GM19193 (cell line): Measurements from ENCODE around the gene ALK.

ENCODE experiments used
- POLR2A ChIP-seq: IDR thresholded peaks from 4 replicates; pipeline ENCODE4 v1.6.1; 2011; ENCODE audit not compliant: insufficient read depth, insufficient read length; ENCODE audit errors: extremely low read depth

The ALK gene

DNA sequence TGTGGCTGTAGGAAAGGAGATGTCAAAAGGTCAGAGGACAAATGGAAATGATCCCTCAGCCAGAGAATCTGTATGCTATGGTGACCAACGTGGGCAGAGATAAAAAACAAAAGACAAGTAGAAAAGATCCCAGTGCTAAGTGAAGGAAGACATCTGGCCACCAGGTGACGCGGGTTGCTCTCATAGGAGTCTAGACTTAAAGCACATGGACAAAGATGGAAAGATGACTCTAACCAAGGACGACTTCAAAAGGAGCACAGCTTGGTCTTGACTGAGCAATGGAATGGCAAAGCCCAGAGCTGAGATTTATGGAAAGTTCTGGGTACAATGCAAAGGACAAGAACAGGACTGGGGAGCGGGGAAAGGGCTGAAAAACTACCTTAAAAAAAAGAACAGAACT is 709.4 kb downstream of the ALK start:
- TF ChIP-seq POLR2A = no peak

DNA sequence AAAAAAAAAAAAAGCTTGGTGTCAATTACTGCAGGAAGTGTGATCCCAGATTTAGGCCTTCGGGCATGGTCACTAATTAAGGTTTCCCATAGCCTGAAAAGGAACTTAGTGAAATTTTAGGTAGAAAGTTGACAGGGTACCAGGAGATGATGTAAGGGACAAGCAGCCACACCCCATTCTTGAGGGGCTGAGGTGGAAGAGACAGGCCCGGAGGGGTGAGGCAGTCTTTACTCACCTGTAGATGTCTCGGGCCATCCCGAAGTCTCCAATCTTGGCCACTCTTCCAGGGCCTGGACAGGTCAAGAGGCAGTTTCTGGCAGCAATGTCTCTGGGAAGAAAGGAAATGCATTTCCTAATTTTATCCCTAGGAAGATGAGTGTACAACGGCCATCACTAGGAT is 711.8 kb downstream of the ALK start:
- no peak for TF ChIP-seq POLR2A

DNA sequence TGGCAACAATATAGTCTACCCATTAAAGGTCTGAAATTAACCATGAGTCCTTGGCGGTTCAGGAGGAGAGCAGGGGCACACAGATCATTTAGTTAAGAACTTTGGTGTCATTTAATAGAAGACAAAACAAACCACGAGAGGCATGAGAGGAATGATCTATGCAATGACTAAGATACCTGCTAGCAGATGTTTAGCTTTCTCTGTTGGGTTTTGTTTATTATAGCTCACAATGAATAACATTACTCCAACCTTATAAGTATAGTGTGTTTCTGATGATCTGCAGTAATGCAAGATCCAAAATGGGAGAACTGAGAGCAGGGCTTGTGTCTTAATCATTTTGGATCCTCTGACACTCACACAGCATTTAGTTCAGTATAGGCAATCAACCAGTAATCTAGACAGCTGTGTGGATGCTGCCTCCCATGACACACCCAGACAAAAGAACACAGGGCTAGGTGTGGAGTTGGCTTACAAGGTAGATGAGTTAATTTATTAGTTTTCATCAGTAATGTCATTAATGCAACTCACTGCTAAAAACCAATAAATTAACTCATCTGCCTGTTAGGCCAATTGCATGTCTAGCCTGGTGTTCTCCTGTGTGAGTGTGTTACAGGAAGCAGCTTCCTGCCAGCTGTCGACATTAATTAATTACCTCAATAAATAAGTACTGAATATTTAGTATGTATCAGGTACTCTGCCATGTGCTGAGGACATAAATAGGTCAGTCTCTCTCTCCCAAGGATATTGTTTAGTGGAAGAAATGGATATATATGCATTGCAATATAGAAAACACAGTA is 713.8 kb downstream of the ALK start:
- TF ChIP-seq POLR2A = no peak

DNA sequence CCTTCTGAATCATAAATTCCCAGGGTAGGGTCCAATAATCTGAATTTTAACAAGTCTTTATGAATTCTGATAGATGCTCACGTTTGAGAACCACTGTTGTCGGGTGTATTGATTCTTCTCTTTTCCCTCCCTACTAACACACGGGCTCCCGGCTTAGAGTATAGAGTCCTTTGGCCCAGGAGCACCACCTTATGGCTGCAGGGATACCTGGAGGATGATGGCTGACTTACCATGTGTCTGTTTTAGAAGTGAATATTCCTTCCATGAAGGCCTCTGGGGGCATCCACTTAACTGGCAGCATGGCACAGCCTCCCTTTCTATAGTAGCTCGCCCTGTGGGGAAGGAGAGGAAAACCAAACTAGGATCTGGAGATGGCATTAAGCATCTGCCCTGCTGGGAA is 714.4 kb downstream of the ALK start:
- TF ChIP-seq POLR2A = no peak

DNA sequence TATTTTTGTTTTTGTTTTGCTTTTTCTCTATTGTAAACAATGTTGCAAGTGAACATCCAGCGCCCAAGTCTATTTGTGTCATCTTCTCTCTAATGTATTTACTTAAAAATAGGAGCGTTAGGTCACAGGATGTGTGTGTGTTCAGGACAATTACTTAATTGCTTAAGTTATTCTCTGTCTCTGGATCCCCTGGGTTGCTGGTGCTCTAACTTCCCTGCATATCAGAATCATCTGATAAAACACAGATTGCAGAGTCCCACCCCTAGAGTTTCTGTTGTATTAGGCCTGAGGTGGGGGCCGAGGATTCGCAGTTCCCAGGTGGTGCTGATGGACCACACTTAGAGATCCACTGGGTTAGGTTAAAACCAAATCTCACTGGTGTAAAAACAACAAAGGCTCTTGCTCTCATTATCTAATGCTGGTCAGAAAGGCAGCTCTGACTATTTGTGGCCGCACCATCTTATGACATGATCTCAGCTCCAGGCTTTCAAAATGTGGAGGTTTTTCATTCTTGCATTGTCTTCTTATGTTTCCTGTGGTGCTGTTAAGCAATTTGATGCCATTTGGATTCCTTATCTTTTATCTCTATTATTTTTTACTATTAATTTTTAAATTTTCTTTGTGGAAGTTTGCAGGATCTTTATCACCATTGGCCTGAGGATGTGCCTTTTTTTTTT is 718.4 kb downstream of the ALK start:
- no peak for TF ChIP-seq POLR2A

DNA sequence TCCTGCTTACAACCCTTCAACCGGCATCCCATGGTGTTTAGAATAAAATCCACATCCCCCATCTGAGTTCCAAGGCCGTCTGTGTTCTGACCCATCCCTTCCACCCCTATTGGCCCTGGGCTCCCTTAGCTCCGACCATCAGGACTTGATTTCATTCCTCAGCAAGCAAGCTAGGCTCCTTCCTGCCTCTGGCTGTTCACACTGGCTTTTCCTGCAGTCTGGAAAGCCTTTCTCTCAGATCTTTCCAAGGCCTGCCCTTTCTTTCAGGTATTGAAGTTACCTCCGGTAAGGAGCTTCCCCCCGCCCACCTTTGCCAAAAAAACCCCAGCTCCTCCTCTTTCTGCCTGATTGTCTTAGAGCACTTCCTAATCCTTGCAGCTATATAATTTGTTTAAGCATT is 719.4 kb downstream of the ALK start:
- no peak for TF ChIP-seq POLR2A

DNA sequence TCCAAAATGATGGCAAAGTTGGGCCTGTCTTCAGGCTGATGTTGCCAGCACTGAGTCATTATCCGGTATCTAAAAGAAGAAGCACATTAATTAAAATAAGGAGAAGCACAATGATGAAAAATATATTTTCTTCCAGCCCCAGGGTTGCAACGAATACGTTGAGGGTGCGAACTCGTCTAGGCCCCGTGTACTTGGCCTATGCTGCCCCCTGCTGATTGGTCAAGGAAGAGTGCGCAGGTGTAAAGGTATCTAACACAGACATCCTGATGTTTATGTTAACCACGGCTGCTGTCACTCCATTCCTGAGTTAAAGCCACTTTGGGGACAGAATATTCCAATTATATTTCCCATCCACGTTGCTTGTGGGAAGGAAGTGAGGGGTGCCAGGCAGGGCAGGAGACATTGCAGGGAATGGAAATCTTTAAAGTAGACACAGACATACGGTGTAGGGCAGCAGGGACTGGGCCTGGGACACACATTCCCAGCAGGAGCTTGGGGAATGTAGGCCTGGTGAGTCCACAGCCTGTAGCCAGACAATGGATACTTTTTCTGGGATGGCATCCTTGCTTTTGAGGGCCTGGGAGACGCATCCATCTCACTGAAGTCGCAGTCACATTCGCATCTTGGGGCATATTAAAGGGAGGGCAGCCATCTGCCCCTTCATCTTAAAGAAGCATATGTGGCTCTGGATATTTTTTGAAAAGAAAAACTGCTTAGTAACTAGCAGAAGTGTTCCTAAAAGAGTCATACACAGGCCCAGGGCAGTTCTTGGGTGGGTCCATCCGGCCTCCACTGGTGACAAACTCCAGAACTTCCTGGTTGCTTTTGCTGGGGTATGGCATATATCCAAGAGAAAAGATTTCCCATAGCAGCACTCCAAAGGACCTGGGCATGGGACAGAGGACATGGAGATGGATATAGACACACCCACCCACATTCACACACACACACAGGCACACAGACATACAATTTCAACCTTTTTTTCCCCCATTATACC is 724.3 kb downstream of the ALK start:
- TF ChIP-seq POLR2A = no peak

DNA sequence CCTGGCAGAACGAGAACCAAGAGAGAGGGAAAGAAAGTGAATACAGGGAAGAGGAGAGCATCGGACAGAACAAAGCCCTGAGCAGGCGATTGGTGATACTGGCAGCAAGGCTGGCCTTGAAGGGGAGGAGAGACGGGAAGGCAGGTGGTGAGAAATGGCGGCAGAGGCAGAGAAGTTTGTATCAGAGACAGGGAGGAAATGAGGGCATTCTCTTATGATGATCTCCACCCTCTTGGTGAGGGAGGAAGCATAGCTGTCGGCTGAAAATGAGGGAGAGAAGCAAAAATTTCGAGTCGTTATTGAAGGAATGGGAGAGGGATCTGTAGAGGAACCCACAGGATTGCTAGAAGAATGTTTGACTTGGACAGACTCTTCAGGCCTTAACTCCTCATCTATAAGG is 725.6 kb downstream of the ALK start:
- TF ChIP-seq POLR2A = no peak

DNA sequence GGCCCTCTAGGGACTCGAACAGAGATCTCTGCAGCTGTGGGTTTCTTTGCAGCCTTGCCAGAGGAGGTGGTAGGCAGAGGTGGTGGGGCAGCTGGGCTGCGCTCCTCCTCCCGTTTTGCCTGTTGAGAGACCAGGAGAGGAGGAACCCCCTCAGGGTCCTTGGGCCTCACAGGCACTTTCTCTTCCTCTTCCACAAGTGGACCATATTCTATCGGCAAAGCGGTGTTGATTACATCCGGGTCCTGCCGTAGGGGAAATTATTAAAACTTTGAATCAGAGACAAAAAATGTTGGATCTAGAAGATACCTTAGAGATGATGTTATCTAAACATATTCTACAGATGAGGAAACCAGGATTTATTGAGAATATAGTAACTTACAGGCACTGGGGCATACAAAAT is 727.7 kb downstream of the ALK start:
- TF ChIP-seq POLR2A = no peak

DNA sequence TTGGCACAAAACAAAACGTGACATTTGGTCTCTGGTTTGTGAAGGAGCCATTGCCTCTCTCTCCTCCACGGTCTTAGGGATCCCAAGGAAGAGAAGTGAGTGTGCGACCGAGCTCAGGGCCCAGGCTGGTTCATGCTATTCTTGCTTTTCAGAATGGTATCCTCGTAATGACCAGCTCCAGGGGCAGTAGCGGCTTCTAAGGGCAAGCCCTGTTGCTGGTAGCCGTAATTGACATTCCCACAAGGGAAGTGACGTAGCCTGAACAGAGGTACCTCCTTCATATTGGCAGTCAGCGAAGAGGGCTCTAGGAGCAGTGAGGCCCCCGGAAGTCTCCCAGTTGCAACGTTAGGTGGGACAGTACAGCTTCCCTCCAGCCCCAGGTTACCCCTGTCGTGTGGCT is 728.3 kb downstream of the ALK start:
- TF ChIP-seq POLR2A = no peak

DNA sequence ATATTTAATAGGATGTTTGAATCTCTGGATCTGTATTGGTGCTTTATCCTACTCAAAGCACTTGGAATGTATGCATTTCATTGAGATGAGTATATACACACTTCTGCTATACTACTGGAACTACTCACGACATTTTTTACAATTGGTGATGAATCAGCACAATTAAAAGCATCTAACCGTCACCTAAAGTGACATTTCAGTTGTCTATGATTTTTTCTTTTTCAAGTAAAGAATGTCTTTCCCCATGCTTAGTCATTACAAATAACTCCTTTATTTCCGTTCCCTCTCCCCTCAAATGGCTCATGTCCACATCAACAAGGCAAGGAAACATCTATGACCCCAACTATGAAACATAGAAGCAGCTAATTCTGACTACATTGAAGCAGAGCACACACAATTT is 728.9 kb downstream of the ALK start:
- no peak for TF ChIP-seq POLR2A

DNA sequence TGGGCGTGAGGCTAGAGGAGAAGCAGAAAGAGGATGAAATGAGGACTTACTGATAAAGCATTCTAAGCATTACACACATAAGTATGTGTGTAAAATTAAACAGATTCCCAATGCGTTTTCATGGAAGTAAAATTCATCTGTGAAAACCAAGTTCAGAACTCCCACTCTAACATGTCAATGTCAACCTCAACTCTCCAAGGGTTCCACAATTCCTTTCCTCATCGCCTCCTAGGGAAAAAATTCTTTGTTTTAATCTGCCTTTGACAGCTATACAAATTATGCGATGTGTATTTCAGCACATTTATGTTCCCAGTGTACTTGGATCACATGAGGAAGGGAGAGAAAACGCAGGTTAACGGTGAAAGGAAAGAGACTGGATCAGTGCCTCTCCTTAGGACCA is 729.6 kb downstream of the ALK start:
- TF ChIP-seq POLR2A = no peak

DNA sequence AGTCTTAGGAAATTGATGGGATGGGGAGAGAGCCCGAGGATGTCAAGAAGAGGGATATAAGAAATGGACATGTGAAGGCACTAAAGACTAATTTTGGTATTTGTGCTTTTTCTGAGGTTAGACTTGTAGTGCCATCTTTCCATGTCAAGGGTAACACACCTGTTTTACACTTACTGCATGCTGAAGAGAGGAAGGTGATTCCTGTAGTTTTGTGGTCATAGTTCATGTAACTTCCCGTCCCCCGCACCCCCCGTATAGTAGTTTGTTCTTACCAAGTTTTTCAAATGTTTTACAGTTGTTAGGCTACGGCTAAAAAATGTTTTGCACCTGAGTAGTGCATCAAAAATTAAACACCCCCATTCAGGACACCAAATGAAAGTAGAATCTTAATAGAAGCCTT is 732.3 kb downstream of the ALK start:
- TF ChIP-seq POLR2A = no peak

DNA sequence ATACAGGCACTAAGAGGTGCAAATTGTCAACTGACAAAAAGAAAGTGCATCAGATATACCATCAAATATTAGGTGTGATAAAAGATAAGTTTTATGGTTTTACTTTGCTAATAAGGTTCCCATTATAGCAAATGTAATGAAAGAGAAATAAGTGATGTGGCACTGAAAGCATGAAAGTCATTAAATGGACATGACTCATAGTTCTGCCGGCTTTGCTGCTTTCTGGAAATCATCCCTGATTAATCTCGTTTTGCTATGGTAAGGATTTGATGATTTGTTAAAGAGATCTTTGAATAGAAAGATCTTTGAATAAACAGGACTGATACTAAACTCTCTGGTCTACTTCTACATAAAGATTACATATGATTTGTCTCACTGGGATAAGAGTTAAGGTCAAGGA is 733.5 kb downstream of the ALK start:
- TF ChIP-seq POLR2A = no peak

DNA sequence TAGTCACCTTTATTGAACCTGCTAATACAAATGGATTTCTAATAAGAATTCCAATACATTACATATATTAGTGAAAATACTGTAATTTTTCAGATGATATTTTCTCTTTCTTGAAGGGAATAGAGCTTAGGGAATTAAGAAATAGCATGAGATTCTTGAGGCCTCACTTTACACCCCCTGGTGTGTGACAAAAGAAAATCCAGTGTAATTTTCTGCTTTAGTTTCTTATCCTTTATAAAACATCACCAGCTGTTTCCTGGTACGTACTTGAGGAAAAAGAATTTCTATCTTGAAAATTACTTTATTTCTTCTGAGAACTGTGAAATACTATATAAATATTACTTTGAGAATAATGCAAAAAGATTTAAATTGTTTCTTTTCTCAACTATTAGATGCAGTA is 734.6 kb downstream of the ALK start:
- no peak for TF ChIP-seq POLR2A

DNA sequence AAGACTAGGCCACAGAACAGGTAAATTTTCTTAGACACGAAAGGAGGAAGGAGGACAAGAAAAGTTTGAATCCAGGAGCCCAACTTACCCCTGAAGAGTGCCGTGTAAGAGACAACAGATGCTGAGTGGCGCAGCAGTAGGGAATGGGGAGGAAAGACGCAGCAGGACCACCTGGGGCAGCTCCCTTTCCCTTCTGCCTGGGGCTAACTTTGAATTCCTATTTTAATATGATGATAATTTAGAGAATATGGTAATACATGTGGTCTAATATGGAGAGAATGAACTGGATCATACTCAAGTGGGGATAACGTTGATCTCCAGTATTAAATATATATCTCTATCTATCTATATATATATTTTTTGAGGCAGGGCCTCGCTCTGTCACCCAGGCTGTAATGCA is 736.9 kb downstream of the ALK start:
- no peak for TF ChIP-seq POLR2A

DNA sequence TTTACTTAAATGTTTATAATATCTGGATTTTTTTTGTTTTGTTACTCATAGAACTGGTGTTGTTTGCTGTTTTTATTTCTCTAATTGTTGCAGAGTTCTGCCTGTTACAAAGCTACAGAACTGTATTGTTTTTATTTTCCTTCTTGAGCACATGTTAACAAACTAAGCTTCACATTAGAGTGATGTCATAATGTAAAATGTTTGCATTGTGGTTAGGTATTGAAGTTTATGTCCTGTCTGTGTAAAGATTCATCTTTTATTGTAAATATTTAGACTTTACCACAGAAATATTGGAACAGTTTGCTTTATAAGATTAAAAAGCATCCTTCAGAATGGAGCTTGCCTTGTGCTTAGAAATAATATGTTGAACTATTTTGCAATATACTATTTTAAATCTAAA is 738.5 kb downstream of the ALK start:
- no peak for TF ChIP-seq POLR2A
